ENCODE results near the gene FNDC5. TPM values are rescaled to one million over a fixed set of nuclear protein-coding genes. Genes with fewer than 3 reads are reported as not detected.

Gene FNDC5
- total and polyA plus RNA-seq, 8 donors, result 0.28 to 3.1 (median 0.74) TPM

DNA sequence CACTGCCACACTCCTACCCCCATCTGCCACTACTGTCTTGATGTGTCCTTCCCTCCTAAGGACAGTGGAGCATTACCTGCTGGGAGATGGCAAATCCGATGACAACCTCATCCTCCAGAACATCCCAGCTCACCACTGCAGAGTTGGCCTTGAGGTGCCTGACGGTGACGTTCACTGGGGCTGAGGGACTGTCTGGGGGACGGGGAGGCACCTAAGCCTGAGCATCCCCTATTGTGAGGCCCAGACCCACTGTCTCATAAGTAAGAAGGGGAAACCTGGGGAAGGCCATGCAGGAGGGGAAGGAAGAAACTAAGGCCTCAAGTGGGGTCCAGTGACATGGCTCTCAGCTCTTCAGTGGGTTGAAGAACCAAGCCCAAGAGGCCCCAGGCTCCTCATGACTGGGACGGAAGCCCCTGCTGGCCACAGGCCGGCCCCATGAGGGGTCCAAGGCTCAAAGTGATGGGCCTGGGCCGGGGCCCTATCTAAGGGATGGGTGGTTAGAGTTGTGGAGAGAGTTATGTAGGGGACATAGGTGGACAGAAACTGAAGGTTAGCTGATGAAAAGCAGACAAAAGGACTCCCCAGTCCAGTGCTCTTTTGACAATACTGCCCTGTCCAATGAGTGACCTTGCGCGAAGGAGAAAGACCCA is 1.8 kb downstream of the FNDC5 start:
- Histone ChIP-seq H3K27me3 (no peaks in the 10 kb centered on the region), H3K36me3 (no peaks in the 10 kb centered on the region), H3K9me3 (no peaks in the 10 kb centered on the region), H3K27ac (no peak overlapping the region), H3K4me1 (no peaks in the 10 kb centered on the region), H3K4me3 (no peak overlapping the region)
- DNase-seq (no peak), FAIRE-seq (no peak), ATAC-seq (no peak)
- TF ChIP-seq, protein P1, sequence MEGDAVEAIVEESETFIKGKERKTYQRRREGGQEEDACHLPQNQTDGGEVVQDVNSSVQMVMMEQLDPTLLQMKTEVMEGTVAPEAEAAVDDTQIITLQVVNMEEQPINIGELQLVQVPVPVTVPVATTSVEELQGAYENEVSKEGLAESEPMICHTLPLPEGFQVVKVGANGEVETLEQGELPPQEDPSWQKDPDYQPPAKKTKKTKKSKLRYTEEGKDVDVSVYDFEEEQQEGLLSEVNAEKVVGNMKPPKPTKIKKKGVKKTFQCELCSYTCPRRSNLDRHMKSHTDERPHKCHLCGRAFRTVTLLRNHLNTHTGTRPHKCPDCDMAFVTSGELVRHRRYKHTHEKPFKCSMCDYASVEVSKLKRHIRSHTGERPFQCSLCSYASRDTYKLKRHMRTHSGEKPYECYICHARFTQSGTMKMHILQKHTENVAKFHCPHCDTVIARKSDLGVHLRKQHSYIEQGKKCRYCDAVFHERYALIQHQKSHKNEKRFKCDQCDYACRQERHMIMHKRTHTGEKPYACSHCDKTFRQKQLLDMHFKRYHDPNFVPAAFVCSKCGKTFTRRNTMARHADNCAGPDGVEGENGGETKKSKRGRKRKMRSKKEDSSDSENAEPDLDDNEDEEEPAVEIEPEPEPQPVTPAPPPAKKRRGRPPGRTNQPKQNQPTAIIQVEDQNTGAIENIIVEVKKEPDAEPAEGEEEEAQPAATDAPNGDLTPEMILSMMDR (IDR thresholded peaks at IDR 0.05), result no peak
- intact Hi-C loops (cut with DNase I), result loop anchor here in 1 of 3 donors (10.0 kb wide), 1 partner anchor 94 kb away; no protein-coding TSS in a partner anchor
- 85 to 94% methylated on average over 9 of the region's 9 CpGs for WGBS, 2 donors

DNA sequence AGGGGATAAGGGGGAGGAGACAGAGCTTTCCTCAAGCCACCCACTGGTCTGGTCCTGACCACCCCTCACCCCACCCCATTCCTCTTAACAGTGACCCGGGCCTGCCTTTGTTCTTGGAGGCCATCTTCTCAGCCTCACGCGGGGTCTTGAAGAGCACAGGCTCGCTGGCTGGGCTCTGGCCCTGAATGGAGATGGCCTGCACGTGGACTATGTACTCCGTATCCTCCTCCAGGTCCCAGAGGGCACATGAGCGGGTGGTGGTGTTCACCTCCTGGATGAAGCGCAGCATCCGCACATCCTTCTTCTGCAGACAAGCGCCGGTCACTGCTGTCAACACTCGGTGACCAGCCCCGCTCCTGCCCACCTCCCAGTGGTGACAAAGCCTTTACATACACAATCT is 2.6 kb downstream of the FNDC5 start:
- H3K9me3 ChIP-seq, result no peaks in the 10 kb centered on the region
- FAIRE-seq (no peak), ATAC-seq (no peak), DNase-seq (no peak)
- H3K4me3 ChIP-seq, result no peak overlapping the region
- TF ChIP-seq, protein P1 (IDR thresholded peaks at IDR 0.05), result no peak
- WGBS, 2 donors, result 89 to 93% methylated on average over 13 of the region's 13 CpGs
- H3K4me1 ChIP-seq, result no peaks in the 10 kb centered on the region
- no peaks in the 10 kb centered on the region for H3K27me3 ChIP-seq
- H3K27ac ChIP-seq, result no peak overlapping the region
- no peaks in the 10 kb centered on the region for H3K36me3 ChIP-seq
- intact Hi-C loops (cut with DNase I), result loop anchor here in 1 of 3 donors (10.0 kb wide), 1 partner anchor 93 kb away; no protein-coding TSS in a partner anchor

DNA sequence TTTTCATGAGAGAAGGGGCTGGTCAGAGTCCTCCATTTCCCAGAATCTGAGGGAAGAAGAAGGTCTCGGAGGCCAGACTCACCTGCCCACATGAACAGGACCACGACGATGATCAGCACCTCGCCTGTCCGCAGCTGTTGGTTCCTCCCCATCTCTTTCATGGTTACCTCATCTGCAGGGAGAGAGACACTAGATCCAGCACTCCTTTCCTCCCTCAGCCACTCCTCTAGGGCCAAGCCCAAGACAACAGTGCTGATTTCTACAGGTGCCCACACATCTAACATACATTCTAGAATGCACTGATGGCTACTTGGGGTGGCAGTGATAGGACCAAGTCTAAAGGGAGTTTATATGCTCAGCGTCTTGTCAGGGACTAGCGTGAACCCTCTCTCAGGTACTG is 3.0 kb downstream of the FNDC5 start:
- no peak for DNase-seq
- H3K27ac ChIP-seq, result no peak overlapping the region
- TF ChIP-seq, protein P1 (IDR thresholded peaks at IDR 0.05), result no peak
- no peaks in the 10 kb centered on the region for H3K4me1 ChIP-seq
- H3K27me3 ChIP-seq, result no peaks in the 10 kb centered on the region
- whole genome bisulfite sequencing, 2 donors, result 90 to 93% methylated on average over 7 of the region's 7 CpGs
- no peak for ATAC-seq
- intact Hi-C loops (cut with DNase I), result loop anchor here in 1 of 3 donors (10.0 kb wide), 1 partner anchor 93 kb away; no protein-coding TSS in a partner anchor
- no peak overlapping the region for H3K4me3 ChIP-seq
- H3K36me3 ChIP-seq, result no peaks in the 10 kb centered on the region
- no peaks in the 10 kb centered on the region for H3K9me3 ChIP-seq
- FAIRE-seq, result no peak

DNA sequence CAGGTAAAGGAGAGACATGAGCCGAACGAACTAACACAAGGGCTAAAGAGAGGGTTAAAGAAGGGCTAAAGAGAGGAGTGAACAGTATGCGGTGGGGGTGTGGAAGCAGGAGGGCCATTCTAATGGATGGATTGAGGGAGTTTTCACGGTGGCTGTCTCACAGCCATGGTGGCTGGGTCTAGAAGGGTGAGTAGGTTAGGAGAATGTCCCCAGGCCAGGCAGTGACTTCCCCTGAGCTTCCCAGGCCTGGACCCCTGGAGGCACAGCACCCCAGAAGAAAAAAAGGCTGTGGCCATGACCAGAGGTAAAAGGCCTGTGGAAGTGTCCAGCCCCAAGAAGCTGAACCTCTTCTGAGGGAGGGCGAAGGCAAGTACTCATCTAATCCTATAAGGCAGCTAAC is 3.6 kb downstream of the FNDC5 start:
- TF ChIP-seq, protein P1 (IDR thresholded peaks at IDR 0.05), result no peak
- WGBS, 2 donors, result 89 to 95% methylated on average over 5 of the region's 5 CpGs
- Histone ChIP-seq H3K27ac (no peak overlapping the region), H3K36me3 (no peaks in the 10 kb centered on the region), H3K4me1 (no peaks in the 10 kb centered on the region), H3K9me3 (no peaks in the 10 kb centered on the region), H3K4me3 (no peak overlapping the region), H3K27me3 (no peaks in the 10 kb centered on the region)
- FAIRE-seq, result no peak
- ATAC-seq, result no peak
- no peak for DNase-seq
- intact Hi-C loops (cut with DNase I), result loop anchor here in 1 of 3 donors (10.0 kb wide), 1 partner anchor 92 kb away; no protein-coding TSS in a partner anchor

All from pancreas (tissue), 10 donors.